Calu3 (cell line): Measurements from ENCODE around the gene LOC128125822.

Source experiments
- BruUV-seq: library from RNA; stranded (reverse); fragments of 400-500 nt; replicated peaks from 2 replicates; lab custom pipeline; 2021; lab: Mats Ljungman, UMichigan
- CTCF ChIA-PET: fragments of 300-600 bp; sonication (Branson Sonifier 250); formaldehyde crosslinking; loops from one replicate; lab custom pipeline; 2022; ENCODE audit warnings: antibody characterized with exemption; lab: Charles Lee
- DNase-seq: peaks from one replicate; pipeline ENCODE4 v3.0.0; 2022
- H3K27ac Mint-ChIP-seq: one replicate; pipeline ENCODE4 v1.8.0; 2022; ENCODE audit warnings: mixed read lengths; ENCODE audit not compliant: unreplicated experiment
- H3K27me3 Mint-ChIP-seq: one replicate; pipeline ENCODE4 v1.8.0; 2022; ENCODE audit warnings: mixed read lengths; ENCODE audit not compliant: unreplicated experiment
- H3K36me3 Mint-ChIP-seq: one replicate; pipeline ENCODE4 v1.8.0; 2022; ENCODE audit warnings: mild to moderate bottlenecking, moderate library complexity, mixed read lengths; ENCODE audit not compliant: insufficient read depth, unreplicated experiment
- H3K4me1 Mint-ChIP-seq: one replicate; pipeline ENCODE4 v1.8.0; 2022; ENCODE audit warnings: mild to moderate bottlenecking, low read depth, mixed read lengths; ENCODE audit not compliant: unreplicated experiment
- H3K4me3 Mint-ChIP-seq: one replicate; pipeline ENCODE4 v1.8.0; 2022; ENCODE audit warnings: mild to moderate bottlenecking, low read depth, moderate library complexity, mixed read lengths; ENCODE audit not compliant: unreplicated experiment
- H3K9me3 Mint-ChIP-seq: one replicate; pipeline ENCODE4 v1.8.0; 2022; ENCODE audit warnings: low read depth, mixed read lengths; ENCODE audit not compliant: unreplicated experiment
- intact Hi-C: fragments of 100-400 bp; cut with micrococcal nuclease; formaldehyde crosslinking; loops from one replicate; pipeline ENCODE4 v1.10.0; 2022; ENCODE audit not compliant: unreplicated experiment
- TF ChIP-seq, protein P1 (sequence below): fragments of 200-600 bp; IDR thresholded peaks from one replicate; pipeline ENCODE4 v1.8.0; 2022; ENCODE audit warnings: antibody characterized with exemption; ENCODE audit not compliant: unreplicated experiment

LOC128125822 gene

DNA sequence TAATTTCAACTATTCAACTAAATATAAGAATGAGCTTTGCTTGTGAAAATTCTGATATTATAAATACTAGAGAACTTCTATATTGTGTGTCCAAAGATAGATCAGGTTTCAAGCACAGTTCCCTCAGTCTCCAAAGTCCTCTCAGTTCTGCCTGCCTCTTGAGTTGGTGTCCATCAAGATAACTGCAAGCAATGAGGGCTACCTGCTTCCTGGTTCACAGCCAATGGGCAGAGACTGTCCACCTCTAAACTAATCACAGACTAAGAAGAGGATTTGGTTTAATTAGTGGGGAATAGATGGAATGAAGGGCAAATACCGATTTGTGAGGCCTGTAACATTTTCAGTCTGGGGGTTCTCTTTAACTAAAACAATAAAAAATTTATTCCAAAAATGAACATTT, 41.3 kb upstream of the LOC128125822 start:
- CTCF ChIA-PET = no interaction called here
- intact Hi-C loops = no loop called here
- no peak for DNase-seq
- no TSS peak for BruUV-seq
- TF ChIP-seq, protein P1, sequence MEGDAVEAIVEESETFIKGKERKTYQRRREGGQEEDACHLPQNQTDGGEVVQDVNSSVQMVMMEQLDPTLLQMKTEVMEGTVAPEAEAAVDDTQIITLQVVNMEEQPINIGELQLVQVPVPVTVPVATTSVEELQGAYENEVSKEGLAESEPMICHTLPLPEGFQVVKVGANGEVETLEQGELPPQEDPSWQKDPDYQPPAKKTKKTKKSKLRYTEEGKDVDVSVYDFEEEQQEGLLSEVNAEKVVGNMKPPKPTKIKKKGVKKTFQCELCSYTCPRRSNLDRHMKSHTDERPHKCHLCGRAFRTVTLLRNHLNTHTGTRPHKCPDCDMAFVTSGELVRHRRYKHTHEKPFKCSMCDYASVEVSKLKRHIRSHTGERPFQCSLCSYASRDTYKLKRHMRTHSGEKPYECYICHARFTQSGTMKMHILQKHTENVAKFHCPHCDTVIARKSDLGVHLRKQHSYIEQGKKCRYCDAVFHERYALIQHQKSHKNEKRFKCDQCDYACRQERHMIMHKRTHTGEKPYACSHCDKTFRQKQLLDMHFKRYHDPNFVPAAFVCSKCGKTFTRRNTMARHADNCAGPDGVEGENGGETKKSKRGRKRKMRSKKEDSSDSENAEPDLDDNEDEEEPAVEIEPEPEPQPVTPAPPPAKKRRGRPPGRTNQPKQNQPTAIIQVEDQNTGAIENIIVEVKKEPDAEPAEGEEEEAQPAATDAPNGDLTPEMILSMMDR = no peak
- peaks cover 36% of the 10 kb centered on the region for H3K4me1 Mint-ChIP-seq
- H3K27me3 Mint-ChIP-seq = no peaks in the 10 kb centered on the region
- H3K4me3 Mint-ChIP-seq = no peak overlapping the region
- no peak overlapping the region for H3K27ac Mint-ChIP-seq
- no peaks in the 10 kb centered on the region for H3K9me3 Mint-ChIP-seq
- peaks cover 6% of the 10 kb centered on the region for H3K36me3 Mint-ChIP-seq

DNA sequence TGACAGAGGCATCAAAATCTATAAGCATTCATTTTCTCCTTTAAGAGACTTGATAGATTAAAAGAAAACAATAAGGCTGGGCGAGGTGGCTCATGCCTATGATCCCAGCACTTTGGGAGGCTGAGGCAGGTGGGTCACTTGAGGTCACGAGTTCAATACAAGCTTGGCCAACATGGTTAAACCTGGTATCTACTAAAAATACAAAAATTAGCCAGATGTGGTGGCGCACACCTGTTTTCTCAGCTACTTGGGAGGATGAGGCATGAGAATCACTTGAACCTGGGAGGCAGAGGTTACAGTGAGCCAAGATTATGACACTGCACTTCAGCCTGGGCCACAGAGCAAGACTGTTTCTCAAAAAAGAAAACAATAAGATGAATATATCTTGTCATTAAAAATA, 39.3 kb upstream of the LOC128125822 start:
- intact Hi-C loops = no loop called here
- TF ChIP-seq, protein P1 = no peak
- DNase-seq = no peak
- BruUV-seq = no TSS peak
- H3K27ac Mint-ChIP-seq = no peak overlapping the region
- no peak overlapping the region for H3K4me3 Mint-ChIP-seq
- CTCF ChIA-PET = no interaction called here
- H3K4me1 Mint-ChIP-seq = peaks cover 33% of the 10 kb centered on the region
- no peaks in the 10 kb centered on the region for H3K9me3 Mint-ChIP-seq
- no peaks in the 10 kb centered on the region for H3K27me3 Mint-ChIP-seq
- peaks cover 5% of the 10 kb centered on the region for H3K36me3 Mint-ChIP-seq

DNA sequence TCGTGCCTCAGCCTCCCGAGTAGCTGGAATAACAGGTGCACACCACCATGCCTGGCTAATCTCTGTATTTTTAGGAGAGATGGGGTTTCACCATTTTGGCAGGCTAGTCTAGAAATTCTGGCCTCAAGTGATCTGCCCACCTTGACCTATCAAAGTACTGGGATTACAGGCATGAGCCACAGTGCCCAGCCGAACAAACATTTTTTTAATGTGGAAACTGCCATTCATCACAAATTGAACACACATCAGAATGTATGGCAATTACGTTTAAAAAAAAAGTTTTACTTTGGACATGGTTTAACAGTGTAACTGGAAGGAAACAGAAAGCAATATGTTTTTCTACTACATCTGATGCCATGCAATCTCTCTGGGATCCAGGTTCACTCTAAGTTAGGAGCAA, 38.3 kb upstream of the LOC128125822 start:
- H3K27me3 Mint-ChIP-seq = no peaks in the 10 kb centered on the region
- intact Hi-C loops = no loop called here
- peaks cover 28% of the 10 kb centered on the region for H3K4me1 Mint-ChIP-seq
- H3K27ac Mint-ChIP-seq = no peak overlapping the region
- H3K36me3 Mint-ChIP-seq = peaks cover 5% of the 10 kb centered on the region
- DNase-seq = no peak
- BruUV-seq = no TSS peak
- no peaks in the 10 kb centered on the region for H3K9me3 Mint-ChIP-seq
- CTCF ChIA-PET = no interaction called here
- TF ChIP-seq, protein P1 = no peak
- H3K4me3 Mint-ChIP-seq = no peak overlapping the region

DNA sequence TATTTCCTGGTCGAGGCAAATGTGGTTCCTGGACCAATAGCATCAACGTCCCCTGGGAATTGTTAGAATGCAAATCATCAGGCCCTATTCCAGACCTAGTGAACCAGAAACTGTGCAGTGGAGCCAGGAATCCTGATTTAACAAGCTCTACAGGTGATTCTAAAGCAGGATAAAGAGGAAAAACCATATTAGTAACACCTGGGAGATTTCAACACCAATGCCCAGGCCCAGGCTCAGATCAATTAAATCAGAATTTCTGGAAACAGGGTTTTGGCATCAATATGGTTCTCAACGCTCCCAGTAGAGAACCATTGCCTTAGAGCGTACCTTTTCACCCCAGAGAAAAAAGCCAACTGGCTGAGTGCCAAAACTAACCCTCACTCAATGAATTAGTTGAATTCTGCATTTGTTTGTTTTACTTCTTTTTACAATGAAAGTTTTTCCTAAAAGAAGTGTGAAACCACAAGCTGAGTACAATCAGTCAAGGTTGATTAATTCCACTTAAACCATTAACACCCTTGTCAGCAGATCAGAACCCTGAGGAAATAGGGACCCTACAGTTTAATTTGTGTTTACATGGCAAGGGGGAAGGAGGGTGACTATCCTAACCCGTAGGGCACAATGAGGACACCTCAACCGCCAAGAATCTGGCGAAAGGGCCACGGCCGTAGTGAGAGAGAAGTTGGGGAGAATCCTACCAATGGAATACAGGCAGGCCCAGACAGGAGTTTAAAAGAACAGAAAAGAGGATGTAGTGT, 34.9 kb upstream of the LOC128125822 start:
- H3K9me3 Mint-ChIP-seq = no peaks in the 10 kb centered on the region
- H3K4me1 Mint-ChIP-seq = peaks cover 11% of the 10 kb centered on the region
- peak; percentile 30 for DNase-seq
- peaks cover 5% of the 10 kb centered on the region for H3K36me3 Mint-ChIP-seq
- TF ChIP-seq, protein P1 = no peak
- H3K27ac Mint-ChIP-seq = no peak overlapping the region
- H3K27me3 Mint-ChIP-seq = no peaks in the 10 kb centered on the region
- CTCF ChIA-PET = no interaction called here
- no peak overlapping the region for H3K4me3 Mint-ChIP-seq
- intact Hi-C loops = no loop called here
- no TSS peak for BruUV-seq
